ENCODE results near the gene CLASRP.
"Not testable (repeated sequence)": the region's sequence is repeated elsewhere in the genome, so short reads cannot be mapped to it uniquely, and the experiment has no call there.

Gene CLASRP

GRCh38 chr19:44998025-44998424 lies 40.8 kb upstream of the CLASRP start:
- no peak overlapping the region for H3K27ac ChIP-seq (replicated peaks)
- H3K4me3 ChIP-seq (replicated peaks; ENCODE audit: insufficient read depth, low read length), result no peak overlapping the region
- TF ChIP-seq CTCF (IDR thresholded peaks at IDR 0.05; ENCODE audit: insufficient read depth, low read length) (no peak), GABPA (IDR thresholded peaks at IDR 0.05; ENCODE audit: low read depth) (no peak), SPI1 (IDR thresholded peaks at IDR 0.05; ENCODE audit: borderline replicate concordance, low read depth) (no peak), POLR2AphosphoS5 (IDR thresholded peaks at IDR 0.05; ENCODE audit: low read depth) (no peak), REST (IDR thresholded peaks at IDR 0.05; ENCODE audit: insufficient replicate concordance, low read depth) (no peak)

GRCh38 chr19:44999131-44999925 lies 39.5 kb upstream of the CLASRP start:
- not testable (repeated sequence) for H3K27ac ChIP-seq (replicated peaks); DNase-seq (ENCODE audit: low read depth in 1 of 2, low spot score in 1 of 2); H3K4me3 ChIP-seq (replicated peaks; ENCODE audit: insufficient read depth, low read length); H3K27me3 ChIP-seq (ENCODE audit: insufficient read depth, poor library complexity, severe bottlenecking)

More at GRCh38 chr19:44998025-44998424, 40.8 kb upstream of the CLASRP start:
- H3K27me3 ChIP-seq (ENCODE audit: insufficient read depth, poor library complexity, severe bottlenecking), result no peaks in the 10 kb centered on the region
- no peak for DNase-seq (ENCODE audit: low read depth in 1 of 2, low spot score in 1 of 2)

- H3K27ac ChIP-seq (replicated peaks); H3K27me3 ChIP-seq (ENCODE audit: insufficient read depth, poor library complexity, severe bottlenecking); DNase-seq (ENCODE audit: low read depth in 1 of 2, low spot score in 1 of 2): not testable (repeated sequence)
- H3K4me3 ChIP-seq (replicated peaks; ENCODE audit: insufficient read depth, low read length), result peak overlapping the region; percentile 74
Measured at GRCh38 chr19:45000665-45001064, 38.2 kb upstream of the CLASRP start.

GRCh38 chr19:45001087-45001739 lies 37.6 kb upstream of the CLASRP start, which contains the start of gene RELB:
Gene RELB (plus strand): TSS chr19:45001464. CDS start chr19:45001580, 116 bp downstream.
- peak within 1 kb of the TSS; percentile 88 for H3K27ac ChIP-seq (replicated peaks)
- H3K27me3 ChIP-seq (ENCODE audit: insufficient read depth, poor library complexity, severe bottlenecking), result no peaks in the 10 kb centered on the region
- TF ChIP-seq POLR2AphosphoS5 (IDR thresholded peaks at IDR 0.05; ENCODE audit: low read depth) (no peak), GABPA (IDR thresholded peaks at IDR 0.05; ENCODE audit: low read depth) (no peak), SPI1 (IDR thresholded peaks at IDR 0.05; ENCODE audit: borderline replicate concordance, low read depth) (no peak), REST (IDR thresholded peaks at IDR 0.05; ENCODE audit: insufficient replicate concordance, low read depth) (no peak), CTCF (IDR thresholded peaks at IDR 0.05; ENCODE audit: insufficient read depth, low read length) (no peak)
- peak within 1 kb of the TSS; percentile 74 for H3K4me3 ChIP-seq (replicated peaks; ENCODE audit: insufficient read depth, low read length)
- DNase-seq (ENCODE audit: low read depth in 1 of 2, low spot score in 1 of 2), result peak; percentile 72 to 89

Measured in HL-60 (cell line).